ENCODE data around the gene FAM174B.

Gene FAM174B

DNA sequence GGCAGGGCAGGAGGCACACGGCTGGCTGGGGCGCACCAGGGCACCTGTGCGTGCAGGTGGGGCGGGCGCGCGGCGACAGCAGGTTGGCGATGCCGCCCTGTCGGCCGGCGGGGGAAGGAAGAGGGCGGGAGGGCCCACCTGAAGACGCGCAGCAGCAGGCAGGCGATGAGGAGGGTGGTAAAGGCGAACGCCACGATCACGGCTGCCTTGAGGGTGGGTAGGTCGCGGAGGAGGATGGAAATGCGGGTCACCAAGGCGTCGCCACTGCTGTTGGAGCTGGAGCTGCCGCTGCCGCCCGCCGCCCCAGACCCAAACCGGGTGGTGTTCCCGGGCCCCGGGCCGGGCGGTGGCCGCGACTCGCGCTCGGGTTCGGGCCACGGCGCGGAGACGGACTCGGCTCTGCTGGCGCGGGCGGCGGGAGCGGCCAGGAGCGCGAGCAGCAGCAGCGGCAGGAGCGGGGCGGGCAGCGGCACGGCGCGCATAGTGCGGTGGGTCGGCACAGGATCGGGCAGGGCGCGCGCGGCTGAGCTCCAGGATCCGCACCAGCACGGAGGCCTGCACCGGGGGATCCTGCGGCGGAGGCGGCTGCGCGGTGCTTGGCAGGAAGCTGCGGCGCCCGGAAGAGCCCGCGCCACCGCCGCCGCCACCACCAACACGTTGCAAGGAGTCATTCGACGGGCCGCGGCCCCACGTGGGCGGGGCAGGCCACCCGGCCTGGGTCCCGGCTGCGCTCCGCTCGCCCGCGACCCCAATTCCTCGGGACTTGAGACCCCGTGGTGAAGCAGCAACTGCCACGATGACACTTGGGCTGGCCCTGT lies at the start of gene FAM174B:
FAM174B (minus strand) TSS at position 598 of the 818 bp plus-strand sequence.
- H3K9me2 ChIP-seq (replicated peaks; ENCODE audit: insufficient read depth, low read length): no peaks in the 10 kb centered on the region
- H3K27ac ChIP-seq (ENCODE audit: low read depth, low read length): no peak within 1 kb of the TSS
- no peaks in the 10 kb centered on the region for H3F3A ChIP-seq (ENCODE audit: insufficient read depth)
- H2AFZ ChIP-seq (ENCODE audit: low read depth, low read length, severe bottlenecking): no peak within 1 kb of the TSS
- H3K36me3 ChIP-seq (ENCODE audit: low read length): no peaks in the 10 kb centered on the region
- H4K20me1 ChIP-seq (ENCODE audit: low read depth, low read length): no peaks in the 10 kb centered on the region
- no peaks in the 10 kb centered on the region for H3K79me2 ChIP-seq (ENCODE audit: insufficient read depth, low read length)
- H3K27me3 ChIP-seq (ENCODE audit: low read length): peaks cover 6% of the 10 kb centered on the region; the same call in 1 of the 2 replicates
- no peak within 1 kb of the TSS for H3K4me2 ChIP-seq (ENCODE audit: low read depth, low read length, poor library complexity, severe bottlenecking)
- no peak within 1 kb of the TSS for H3K9ac ChIP-seq (ENCODE audit: low read length)
- TF ChIP-seq, protein P1, sequence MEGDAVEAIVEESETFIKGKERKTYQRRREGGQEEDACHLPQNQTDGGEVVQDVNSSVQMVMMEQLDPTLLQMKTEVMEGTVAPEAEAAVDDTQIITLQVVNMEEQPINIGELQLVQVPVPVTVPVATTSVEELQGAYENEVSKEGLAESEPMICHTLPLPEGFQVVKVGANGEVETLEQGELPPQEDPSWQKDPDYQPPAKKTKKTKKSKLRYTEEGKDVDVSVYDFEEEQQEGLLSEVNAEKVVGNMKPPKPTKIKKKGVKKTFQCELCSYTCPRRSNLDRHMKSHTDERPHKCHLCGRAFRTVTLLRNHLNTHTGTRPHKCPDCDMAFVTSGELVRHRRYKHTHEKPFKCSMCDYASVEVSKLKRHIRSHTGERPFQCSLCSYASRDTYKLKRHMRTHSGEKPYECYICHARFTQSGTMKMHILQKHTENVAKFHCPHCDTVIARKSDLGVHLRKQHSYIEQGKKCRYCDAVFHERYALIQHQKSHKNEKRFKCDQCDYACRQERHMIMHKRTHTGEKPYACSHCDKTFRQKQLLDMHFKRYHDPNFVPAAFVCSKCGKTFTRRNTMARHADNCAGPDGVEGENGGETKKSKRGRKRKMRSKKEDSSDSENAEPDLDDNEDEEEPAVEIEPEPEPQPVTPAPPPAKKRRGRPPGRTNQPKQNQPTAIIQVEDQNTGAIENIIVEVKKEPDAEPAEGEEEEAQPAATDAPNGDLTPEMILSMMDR (IDR thresholded peaks at IDR 0.05; ENCODE audit: insufficient read depth, low read length, poor library complexity, severe bottlenecking): no peak
- no peak for TF ChIP-seq EZH2phosphoT487 (conservative IDR thresholded peaks at IDR 0.05; ENCODE audit: low read length)
- H3K9me3 ChIP-seq (ENCODE audit: insufficient read depth, low read length): peaks cover 7% of the 10 kb centered on the region; the same call in 1 of the 2 replicates
- H3K4me3 ChIP-seq (ENCODE audit: insufficient read depth, low read length, poor library complexity, severe bottlenecking): no peak within 1 kb of the TSS

DNA sequence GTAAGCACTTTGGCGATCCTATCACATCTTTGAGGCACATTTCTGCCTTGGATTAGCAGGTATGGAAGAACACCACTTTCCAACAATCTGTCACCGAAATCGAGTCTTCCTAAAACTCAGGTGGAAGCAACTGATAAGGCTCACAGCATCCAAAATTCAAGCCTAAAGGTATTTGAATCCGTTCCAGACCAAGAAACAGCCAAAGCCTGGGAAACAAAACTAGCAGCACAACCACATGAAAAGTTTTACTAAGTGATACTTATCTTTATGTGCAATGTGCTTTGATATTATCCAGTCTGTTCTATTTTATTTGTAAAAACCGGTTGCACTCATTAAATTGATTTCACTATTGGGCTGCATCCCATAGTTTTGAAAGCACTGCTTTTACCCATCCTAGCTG lies 40.5 kb upstream of the FAM174B start:
- H3K9ac ChIP-seq (ENCODE audit: low read length): no peak overlapping the region
- no peaks in the 10 kb centered on the region for H3F3A ChIP-seq (ENCODE audit: insufficient read depth)
- no peaks in the 10 kb centered on the region for H3K36me3 ChIP-seq (ENCODE audit: low read length)
- H3K4me2 ChIP-seq (ENCODE audit: low read depth, low read length, poor library complexity, severe bottlenecking): no peak overlapping the region
- H3K27ac ChIP-seq (ENCODE audit: low read depth, low read length): no peak overlapping the region
- H3K27me3 ChIP-seq (ENCODE audit: low read length): no peaks in the 10 kb centered on the region
- no peaks in the 10 kb centered on the region for H3K9me2 ChIP-seq (replicated peaks; ENCODE audit: insufficient read depth, low read length)
- no peaks in the 10 kb centered on the region for H4K20me1 ChIP-seq (ENCODE audit: low read depth, low read length)
- no peak for TF ChIP-seq EZH2phosphoT487 (conservative IDR thresholded peaks at IDR 0.05; ENCODE audit: low read length)
- TF ChIP-seq, protein P1 (IDR thresholded peaks at IDR 0.05; ENCODE audit: insufficient read depth, low read length, poor library complexity, severe bottlenecking): no peak
- no peaks in the 10 kb centered on the region for H3K9me3 ChIP-seq (ENCODE audit: insufficient read depth, low read length)
- H2AFZ ChIP-seq (ENCODE audit: low read depth, low read length, severe bottlenecking): no peak overlapping the region
- H3K79me2 ChIP-seq (ENCODE audit: insufficient read depth, low read length): no peaks in the 10 kb centered on the region
- no peak overlapping the region for H3K4me3 ChIP-seq (ENCODE audit: insufficient read depth, low read length, poor library complexity, severe bottlenecking)

DNA sequence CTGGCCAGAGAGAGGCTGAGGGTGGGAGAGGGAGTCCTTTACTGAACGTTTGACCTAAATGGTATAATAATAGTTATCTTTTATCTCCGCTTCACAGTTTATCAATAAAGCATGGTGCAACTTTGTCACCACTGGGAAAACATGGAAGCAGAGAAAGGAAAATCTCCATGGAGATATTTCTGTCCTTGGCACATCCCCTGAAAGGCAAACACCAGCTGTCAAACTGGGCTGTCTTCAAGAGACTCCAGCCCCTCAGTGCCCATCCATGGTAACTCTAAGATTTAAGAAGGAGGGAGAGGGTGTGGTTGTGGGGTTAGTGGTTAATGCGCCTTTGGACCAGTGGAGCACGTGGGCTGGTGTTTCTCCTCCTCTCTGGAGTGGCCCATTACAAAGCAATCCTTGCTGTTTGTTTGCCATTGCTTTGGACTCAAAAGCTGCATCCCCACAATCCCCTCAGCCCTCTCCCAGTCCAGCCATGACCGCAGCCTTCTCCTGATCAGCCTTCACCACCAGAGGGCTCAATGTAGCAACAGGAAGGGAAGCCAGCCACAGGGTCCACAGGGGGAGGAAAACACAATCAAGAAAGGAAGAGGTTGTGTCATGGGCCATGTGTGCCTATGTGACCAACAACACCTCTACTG lies 38.2 kb upstream of the FAM174B start:
- Histone ChIP-seq H3F3A (ENCODE audit: insufficient read depth) (no peaks in the 10 kb centered on the region), H3K9me3 (ENCODE audit: insufficient read depth, low read length) (no peaks in the 10 kb centered on the region), H3K36me3 (ENCODE audit: low read length) (no peaks in the 10 kb centered on the region), H3K9ac (ENCODE audit: low read length) (no peak overlapping the region), H2AFZ (ENCODE audit: low read depth, low read length, severe bottlenecking) (no peak overlapping the region), H3K27me3 (ENCODE audit: low read length) (no peaks in the 10 kb centered on the region), H3K79me2 (ENCODE audit: insufficient read depth, low read length) (no peaks in the 10 kb centered on the region), H3K4me2 (ENCODE audit: low read depth, low read length, poor library complexity, severe bottlenecking) (no peak overlapping the region), H3K4me3 (ENCODE audit: insufficient read depth, low read length, poor library complexity, severe bottlenecking) (no peak overlapping the region), H3K27ac (ENCODE audit: low read depth, low read length) (no peak overlapping the region), H3K9me2 (replicated peaks; ENCODE audit: insufficient read depth, low read length) (no peaks in the 10 kb centered on the region), H4K20me1 (ENCODE audit: low read depth, low read length) (no peaks in the 10 kb centered on the region)
- no peak for TF ChIP-seq EZH2phosphoT487 (conservative IDR thresholded peaks at IDR 0.05; ENCODE audit: low read length)
- TF ChIP-seq, protein P1 (IDR thresholded peaks at IDR 0.05; ENCODE audit: insufficient read depth, low read length, poor library complexity, severe bottlenecking): no peak

Measured in SU-DHL-6 (cell line).